Measurements from ENCODE around the gene SGCD. TPM values are rescaled to one million over a fixed set of nuclear protein-coding genes. Genes with fewer than 3 reads are reported as not detected.

The SGCD gene
- total RNA-seq, 4 donors from 2014 or later, result 3.4 to 86.5 (median 8.1) TPM

- intact Hi-C loops (cut with DNase I; ENCODE audit: low total_unique reads), result no loop called here
- Histone ChIP-seq H3K36me3 (no peaks in the 10 kb centered on the region), H3K9me3 (no peaks in the 10 kb centered on the region), H3K4me1 (peaks cover 0 to 8% of the 10 kb centered on the region in 2 donors), H3K27me3 (no peaks in the 10 kb centered on the region), H3K4me3 (no peak overlapping the region), H3K27ac (peak overlapping the region; percentile 16 to 57)
- no peak for DNase-seq
- TF ChIP-seq CTCF (IDR thresholded peaks at IDR 0.05) (no peak), POLR2A (IDR thresholded peaks at IDR 0.05) (no peak)
Measured at GRCh38 chr5:156476158-156476551, 149.2 kb downstream of the SGCD start.

- Histone ChIP-seq H3K27ac (peak overlapping the region; percentile 16 to 57), H3K9me3 (no peaks in the 10 kb centered on the region), H3K36me3 (no peaks in the 10 kb centered on the region), H3K27me3 (no peaks in the 10 kb centered on the region), H3K4me3 (no peak overlapping the region), H3K4me1 (peaks cover 0 to 8% of the 10 kb centered on the region in 2 donors)
- no peak for TF ChIP-seq POLR2A (IDR thresholded peaks at IDR 0.05)
- TF ChIP-seq CTCF (IDR thresholded peaks at IDR 0.05), result no peak
- intact Hi-C loops (cut with DNase I; ENCODE audit: low total_unique reads), result no loop called here
- no peak for DNase-seq
Measured at GRCh38 chr5:156476678-156477077, 149.7 kb downstream of the SGCD start.

- H3K27ac ChIP-seq, result peak overlapping the region in 1 of 2 donors; percentile 57
- no peaks in the 10 kb centered on the region for H3K9me3 ChIP-seq
- H3K4me1 ChIP-seq, result peaks cover 0 to 8% of the 10 kb centered on the region in 2 donors
- H3K4me3 ChIP-seq, result no peak overlapping the region
- H3K27me3 ChIP-seq, result no peaks in the 10 kb centered on the region
- TF ChIP-seq POLR2A (IDR thresholded peaks at IDR 0.05) (no peak), CTCF (IDR thresholded peaks at IDR 0.05) (no peak)
- no peaks in the 10 kb centered on the region for H3K36me3 ChIP-seq
- intact Hi-C loops (cut with DNase I; ENCODE audit: low total_unique reads), result no loop called here
- no peak for DNase-seq
Measured at GRCh38 chr5:156477196-156477595, 150.2 kb downstream of the SGCD start.

GRCh38 chr5:156479849-156480248 is 152.9 kb downstream of the SGCD start:
- Histone ChIP-seq H3K27me3 (no peaks in the 10 kb centered on the region), H3K4me1 (peaks cover 0 to 1% of the 10 kb centered on the region in 2 donors), H3K27ac (no peak overlapping the region), H3K9me3 (no peaks in the 10 kb centered on the region), H3K4me3 (no peak overlapping the region), H3K36me3 (no peaks in the 10 kb centered on the region)
- TF ChIP-seq CTCF (IDR thresholded peaks at IDR 0.05) (no peak), POLR2A (IDR thresholded peaks at IDR 0.05) (no peak)
- no peak for DNase-seq
- intact Hi-C loops (cut with DNase I; ENCODE audit: low total_unique reads), result no loop called here

GRCh38 chr5:156481741-156482140 is 154.8 kb downstream of the SGCD start:
- Histone ChIP-seq H3K4me1 (no peaks in the 10 kb centered on the region), H3K36me3 (no peaks in the 10 kb centered on the region), H3K9me3 (no peaks in the 10 kb centered on the region), H3K27ac (no peak overlapping the region), H3K4me3 (no peak overlapping the region), H3K27me3 (no peaks in the 10 kb centered on the region)
- no peak for DNase-seq
- intact Hi-C loops (cut with DNase I; ENCODE audit: low total_unique reads), result no loop called here
- TF ChIP-seq POLR2A (IDR thresholded peaks at IDR 0.05), result no peak
- TF ChIP-seq CTCF (IDR thresholded peaks at IDR 0.05), result no peak

Data from uterus (tissue), 4 donors.